ENCODE results near the gene LCP2. TPM values are rescaled to one million over a fixed set of nuclear protein-coding genes. Genes with fewer than 3 reads are reported as not detected.

The LCP2 gene
- total and polyA plus RNA-seq, 2 donors (not counting 1 experiment from before 2014, with no cell fraction given), result not detected

- Histone ChIP-seq H3K4me2 (ENCODE audit: extremely low read depth, insufficient read depth, low read length) (no peak overlapping the region), H3K4me3 (replicated peaks in 1 of 4; ENCODE audit: control extremely low read depth in 1 of 4, insufficient read depth in 1 of 4, low read depth in 3 of 4, low read length in 4 of 4) (peak overlapping the region in 1 of 4 experiments; percentile 43), H3K4me1 (ENCODE audit: control insufficient read depth, extremely low read depth, insufficient read depth, low read length) (no peaks in the 10 kb centered on the region), H4K20me1 (ENCODE audit: control insufficient read depth, extremely low read depth, insufficient read depth, low read length) (no peaks in the 10 kb centered on the region), H3K27me3 (ENCODE audit: control insufficient read depth, insufficient read depth, low read length) (peaks cover 3% of the 10 kb centered on the region), H3K36me3 (ENCODE audit: control insufficient read depth, insufficient read depth, low read length) (no peaks in the 10 kb centered on the region), H3K9me3 (ENCODE audit: control insufficient read depth, insufficient read depth, low read depth, low read length) (no peaks in the 10 kb centered on the region), H3K79me2 (ENCODE audit: control insufficient read depth, insufficient read depth, low read length) (no peaks in the 10 kb centered on the region), H3K9ac (ENCODE audit: insufficient read depth, low read length) (no peak overlapping the region), H3K27ac (ENCODE audit: insufficient read depth, low read length) (no peak overlapping the region), H2AFZ (ENCODE audit: low read length) (no peak overlapping the region)
- peak; percentile 53 to 76 for DNase-seq (ENCODE audit: low read depth in 2 of 2)
- TF ChIP-seq EZH2 (IDR thresholded peaks at IDR 0.05; ENCODE audit: low read length, missing control alignments), result no peak
- peak; percentile 90 to 91 for TF ChIP-seq CTCF (conservative IDR thresholded peaks at IDR 0.05 in 1 of 2, IDR thresholded peaks at IDR 0.05 in 1 of 2; ENCODE audit: low read depth in 1 of 2, low read length in 2 of 2)
These were observed 30.0 kb downstream of the LCP2 start for GRCh38 chr5:170267431-170268152.

DNA sequence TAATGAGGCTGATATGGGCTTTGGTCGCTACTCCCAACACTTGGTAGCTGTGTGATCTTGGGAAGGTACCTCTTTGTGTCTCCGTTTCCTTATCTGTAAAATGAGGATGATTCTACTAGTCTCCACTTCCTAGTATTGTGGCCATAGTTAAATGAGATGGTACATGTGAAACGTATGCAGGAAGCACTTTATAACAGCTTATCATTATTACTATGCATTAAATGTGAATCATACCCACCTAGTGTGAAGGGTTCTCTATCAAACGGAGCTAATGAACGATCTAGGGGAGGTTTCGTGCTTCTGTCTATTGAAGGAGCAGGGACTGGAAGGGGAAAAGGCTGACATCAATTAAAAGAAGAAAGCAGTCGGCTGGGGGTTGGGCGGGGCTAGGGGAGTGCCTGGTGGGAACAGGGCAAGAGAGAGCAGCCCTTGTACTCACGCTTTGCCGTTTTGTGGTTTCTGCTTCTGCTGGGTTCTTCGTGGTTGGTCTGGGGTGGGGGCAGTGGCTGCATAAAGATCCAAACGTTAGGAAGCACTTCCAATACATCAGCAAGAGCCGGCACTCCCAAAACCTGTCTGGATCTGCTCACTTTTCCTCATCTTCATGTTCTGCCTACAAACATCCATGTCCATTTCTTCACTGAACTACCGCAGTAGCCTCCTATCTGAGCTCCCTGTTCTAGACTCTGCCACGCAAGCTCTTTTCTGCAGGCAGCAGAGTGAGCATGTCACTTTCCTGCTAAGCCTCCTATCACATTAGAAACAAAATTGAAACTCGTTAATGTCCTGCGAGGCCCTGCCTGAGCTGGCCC is 30.8 kb downstream of the LCP2 start:
- Histone ChIP-seq H3K27me3 (ENCODE audit: control insufficient read depth, insufficient read depth, low read length) (peaks cover 3% of the 10 kb centered on the region), H3K4me2 (ENCODE audit: extremely low read depth, insufficient read depth, low read length) (no peak overlapping the region), H3K36me3 (ENCODE audit: control insufficient read depth, insufficient read depth, low read length) (no peaks in the 10 kb centered on the region), H3K27ac (ENCODE audit: insufficient read depth, low read length) (no peak overlapping the region), H3K9me3 (ENCODE audit: control insufficient read depth, insufficient read depth, low read depth, low read length) (no peaks in the 10 kb centered on the region), H3K4me1 (ENCODE audit: control insufficient read depth, extremely low read depth, insufficient read depth, low read length) (no peaks in the 10 kb centered on the region), H3K4me3 (replicated peaks in 1 of 4; ENCODE audit: control extremely low read depth in 1 of 4, insufficient read depth in 1 of 4, low read depth in 3 of 4, low read length in 4 of 4) (no peak overlapping the region), H2AFZ (ENCODE audit: low read length) (no peak overlapping the region), H3K79me2 (ENCODE audit: control insufficient read depth, insufficient read depth, low read length) (no peaks in the 10 kb centered on the region), H3K9ac (ENCODE audit: insufficient read depth, low read length) (no peak overlapping the region), H4K20me1 (ENCODE audit: control insufficient read depth, extremely low read depth, insufficient read depth, low read length) (no peaks in the 10 kb centered on the region)
- TF ChIP-seq EZH2 (IDR thresholded peaks at IDR 0.05; ENCODE audit: low read length, missing control alignments) (no peak), CTCF (conservative IDR thresholded peaks at IDR 0.05 in 1 of 2, IDR thresholded peaks at IDR 0.05 in 1 of 2; ENCODE audit: low read depth in 1 of 2, low read length in 2 of 2) (no peak)
- no peak for DNase-seq (ENCODE audit: low read depth in 2 of 2)

GRCh38 chr5:170265522-170265921 is 32.1 kb downstream of the LCP2 start:
- H3K27me3 ChIP-seq (ENCODE audit: control insufficient read depth, insufficient read depth, low read length), result peaks cover 3% of the 10 kb centered on the region

More at GRCh38 chr5:170265522-170265921, 32.1 kb downstream of the LCP2 start:
- Histone ChIP-seq H3K27ac (ENCODE audit: insufficient read depth, low read length) (no peak overlapping the region), H3K9me3 (ENCODE audit: control insufficient read depth, insufficient read depth, low read depth, low read length) (no peaks in the 10 kb centered on the region), H3K4me1 (ENCODE audit: control insufficient read depth, extremely low read depth, insufficient read depth, low read length) (no peaks in the 10 kb centered on the region), H3K79me2 (ENCODE audit: control insufficient read depth, insufficient read depth, low read length) (no peaks in the 10 kb centered on the region), H3K4me3 (replicated peaks in 1 of 4; ENCODE audit: control extremely low read depth in 1 of 4, insufficient read depth in 1 of 4, low read depth in 3 of 4, low read length in 4 of 4) (no peak overlapping the region), H3K36me3 (ENCODE audit: control insufficient read depth, insufficient read depth, low read length) (no peaks in the 10 kb centered on the region), H2AFZ (ENCODE audit: low read length) (no peak overlapping the region), H4K20me1 (ENCODE audit: control insufficient read depth, extremely low read depth, insufficient read depth, low read length) (no peaks in the 10 kb centered on the region), H3K9ac (ENCODE audit: insufficient read depth, low read length) (no peak overlapping the region), H3K4me2 (ENCODE audit: extremely low read depth, insufficient read depth, low read length) (no peak overlapping the region)
- no peak for TF ChIP-seq EZH2 (IDR thresholded peaks at IDR 0.05; ENCODE audit: low read length, missing control alignments)
- TF ChIP-seq CTCF (conservative IDR thresholded peaks at IDR 0.05 in 1 of 2, IDR thresholded peaks at IDR 0.05 in 1 of 2; ENCODE audit: low read depth in 1 of 2, low read length in 2 of 2), result no peak
- peak; percentile 14 to 31 for DNase-seq (ENCODE audit: low read depth in 2 of 2)

Data from fibroblast of lung (primary cell).